Measurements from ENCODE around the gene CDK1. TPM values are rescaled to one million over a fixed set of nuclear protein-coding genes. Genes with fewer than 3 reads are reported as not detected.

CDK1 gene
- total RNA-seq, 3 donors from 2014 or later: 2.7 to 21.2 (median 6.6) TPM

- intact Hi-C loops (cut with DNase I, micrococcal nuclease): no loop called here
Observed at GRCh38 chr10:60799971-60800650, 21.8 kb downstream of the CDK1 start.

GRCh38 chr10:60800918-60801317, 22.6 kb downstream of the CDK1 start:
- TF ChIP-seq CTCF (IDR thresholded peaks at IDR 0.05): no peak
- DNase-seq (no peak), ATAC-seq (no peak)
- Histone ChIP-seq H3K36me3 (ENCODE audit: low read depth) (no peaks in the 10 kb centered on the region), H3K4me1 (ENCODE audit: low read depth) (no peaks in the 10 kb centered on the region), H3K9me3 (no peaks in the 10 kb centered on the region), H3K4me3 (no peak overlapping the region)
- intact Hi-C loops (cut with DNase I, micrococcal nuclease): no loop called here

More at GRCh38 chr10:60799971-60800650, 21.8 kb downstream of the CDK1 start:
- Histone ChIP-seq H3K9me3 (no peaks in the 10 kb centered on the region), H3K4me1 (ENCODE audit: low read depth) (no peaks in the 10 kb centered on the region), H3K36me3 (ENCODE audit: low read depth) (no peaks in the 10 kb centered on the region), H3K4me3 (no peak overlapping the region)
- TF ChIP-seq CTCF (IDR thresholded peaks at IDR 0.05): no peak
- DNase-seq (no peak), ATAC-seq (no peak)

- Histone ChIP-seq H3K4me3 (no peak overlapping the region), H3K4me1 (ENCODE audit: low read depth) (no peaks in the 10 kb centered on the region), H3K9me3 (no peaks in the 10 kb centered on the region), H3K36me3 (ENCODE audit: low read depth) (no peaks in the 10 kb centered on the region)
- DNase-seq (no peak), ATAC-seq (no peak)
- TF ChIP-seq CTCF (IDR thresholded peaks at IDR 0.05): no peak
- intact Hi-C loops (cut with DNase I, micrococcal nuclease): no loop called here
Observed at GRCh38 chr10:60801522-60801921, 23.2 kb downstream of the CDK1 start.

GRCh38 chr10:60803433-60803832, 25.2 kb downstream of the CDK1 start:
- no peak for TF ChIP-seq CTCF (IDR thresholded peaks at IDR 0.05)
- no peak overlapping the region for H3K4me3 ChIP-seq
- DNase-seq: no peak
- no peaks in the 10 kb centered on the region for H3K4me1 ChIP-seq (ENCODE audit: low read depth)
- no peaks in the 10 kb centered on the region for H3K36me3 ChIP-seq (ENCODE audit: low read depth)
- no peaks in the 10 kb centered on the region for H3K9me3 ChIP-seq
- no peak for ATAC-seq
- intact Hi-C loops (cut with DNase I, micrococcal nuclease): no loop called here

- ATAC-seq: no peak
Observed at GRCh38 chr10:60803865-60804264, 25.6 kb downstream of the CDK1 start.

More at GRCh38 chr10:60803865-60804264, 25.6 kb downstream of the CDK1 start:
- H3K4me3 ChIP-seq: no peak overlapping the region
- intact Hi-C loops (cut with DNase I, micrococcal nuclease): no loop called here
- no peaks in the 10 kb centered on the region for H3K4me1 ChIP-seq (ENCODE audit: low read depth)
- TF ChIP-seq CTCF (IDR thresholded peaks at IDR 0.05): no peak
- no peak for DNase-seq
- H3K9me3 ChIP-seq: no peaks in the 10 kb centered on the region
- H3K36me3 ChIP-seq (ENCODE audit: low read depth): no peaks in the 10 kb centered on the region

All from mucosa of descending colon (tissue), 3 donors.